Vagina (tissue), 2 donors: Measurements from ENCODE around the gene PALM. TPM values are rescaled to one million over a fixed set of nuclear protein-coding genes. Genes with fewer than 3 reads are reported as not detected.

Experiments used
- DNase-seq, 2 donors: peaks; one replicate each; pipeline ENCODE4 v3.0.0-alpha.2; 2017; ENCODE audit errors: extremely low spot score in 2 of 2
- H3K27ac ChIP-seq: fragments of 200-600 bp; sonication (generic); one replicate; pipeline ENCODE4 v1.5.1; 2019
- H3K27me3 ChIP-seq: fragments of 200-600 bp; sonication (generic); one replicate; pipeline ENCODE4 v1.5.1; 2019
- H3K36me3 ChIP-seq, 2 donors: fragments of 200-600 bp; sonication (generic); one replicate each; pipeline ENCODE4 v1.5.1; 2017 to 2019
- H3K4me1 ChIP-seq: fragments of 200-600 bp; sonication (generic); one replicate; pipeline ENCODE4 v1.5.1; 2019
- H3K4me3 ChIP-seq, 2 donors: fragments of 200-600 bp; sonication (generic); 1 replicate in 1 of 2; 2 replicates in 1 of 2; pipeline ENCODE4 v1.5.1; 2016 to 2019
- H3K9me3 ChIP-seq: fragments of 200-600 bp; sonication (generic); one replicate; pipeline ENCODE4 v1.5.1; 2019
- CTCF ChIP-seq, 3 experiments: fragments of 450-650 bp in 2 of 3; fragments of 200-600 bp in 1 of 3; sonication (generic) in 1 of 3; IDR thresholded peaks; one replicate each; pipeline ENCODE4 v1.5.1; 2017 to 2019; ENCODE audit warnings: antibody characterized with exemption in 3 of 3, mild to moderate bottlenecking in 2 of 3, moderate library complexity in 2 of 3
- POLR2A ChIP-seq, 2 donors: fragments of 450-650 bp; IDR thresholded peaks; one replicate each; pipeline ENCODE4 v1.6.1; 2017; ENCODE audit warnings: antibody characterized with exemption in 2 of 2, mild to moderate bottlenecking in 2 of 2, moderate library complexity in 2 of 2
- POLR2AphosphoS5 ChIP-seq, 2 donors: sonication (generic); formaldehyde crosslinking; IDR thresholded peaks; one replicate each; pipeline ENCODE4 v1.9.0; 2017; ENCODE audit warnings: antibody characterized with exemption in 2 of 2, mild to moderate bottlenecking in 2 of 2, low read depth in 1 of 2; ENCODE audit not compliant: insufficient read depth in 1 of 2
- intact Hi-C: fragments of 100-400 bp; cut with DNase I; formaldehyde crosslinking; loops from one replicate; pipeline ENCODE4 v1.15.1; 2023
- total RNA-seq: library from RNA; depleted of rRNA; stranded (reverse); fragments of >200 nt; gene quantifications from one replicate; pipeline ENCODE4 v1.2.3, GENCODE V29; 2016

PALM gene
- total RNA-seq, 1 donor from 2014 or later = 40.0 TPM

- Histone ChIP-seq H3K4me1 (peaks cover 30% of the 10 kb centered on the region), H3K4me3 (peak overlapping the region; percentile 59 to 73), H3K27me3 (no peaks in the 10 kb centered on the region), H3K36me3 (no peaks in the 10 kb centered on the region), H3K27ac (peak overlapping the region; percentile 87), H3K9me3 (no peaks in the 10 kb centered on the region)
- intact Hi-C loops = no loop called here
- no peak for TF ChIP-seq CTCF (IDR thresholded peaks at IDR 0.05)
- TF ChIP-seq POLR2AphosphoS5 (IDR thresholded peaks at IDR 0.05; ENCODE audit: insufficient read depth in 1 of 2, low read depth in 1 of 2) = no peak
- no peak for TF ChIP-seq POLR2A (IDR thresholded peaks at IDR 0.05)
- no peak for DNase-seq
These were observed 2.0 kb downstream of the PALM start for GRCh38 chr19:710767-711166.

GRCh38 chr19:711254-711653 lies 2.5 kb downstream of the PALM start:
- intact Hi-C loops = no loop called here
- H3K27me3 ChIP-seq = no peaks in the 10 kb centered on the region
- peak overlapping the region; percentile 59 to 73 for H3K4me3 ChIP-seq

DNA sequence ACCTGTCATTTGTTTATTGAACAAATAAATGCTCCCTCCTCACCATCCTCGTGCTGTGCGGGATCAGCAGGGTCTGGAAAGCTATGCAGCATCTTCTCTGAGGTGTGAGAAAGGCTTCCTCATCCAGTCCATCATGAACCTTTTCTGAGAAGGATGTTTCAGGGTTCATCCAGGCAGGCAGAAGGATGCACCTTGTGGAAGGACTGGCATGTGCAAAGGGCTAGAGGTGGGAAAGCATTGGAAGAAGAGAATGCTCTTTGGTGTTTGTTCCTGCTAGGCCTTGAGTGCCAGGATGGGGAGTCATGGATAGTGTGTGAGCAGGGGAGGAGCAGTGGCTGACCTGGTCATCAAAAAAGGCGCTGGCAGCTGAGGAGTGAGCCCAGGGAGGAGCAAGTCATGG lies 6.6 kb downstream of the PALM start:
- Histone ChIP-seq H3K9me3 (no peaks in the 10 kb centered on the region), H3K36me3 (no peaks in the 10 kb centered on the region), H3K4me1 (peaks cover 43% of the 10 kb centered on the region), H3K27me3 (no peaks in the 10 kb centered on the region), H3K27ac (no peak overlapping the region), H3K4me3 (no peak overlapping the region)
- TF ChIP-seq CTCF (IDR thresholded peaks at IDR 0.05) = no peak
- no peak for TF ChIP-seq POLR2AphosphoS5 (IDR thresholded peaks at IDR 0.05; ENCODE audit: insufficient read depth in 1 of 2, low read depth in 1 of 2)
- DNase-seq = no peak
- intact Hi-C loops = no loop called here

More at GRCh38 chr19:711254-711653, 2.5 kb downstream of the PALM start:
- no peak for TF ChIP-seq POLR2AphosphoS5 (IDR thresholded peaks at IDR 0.05; ENCODE audit: insufficient read depth in 1 of 2, low read depth in 1 of 2)
- TF ChIP-seq CTCF (IDR thresholded peaks at IDR 0.05) = no peak
- no peak for TF ChIP-seq POLR2A (IDR thresholded peaks at IDR 0.05)
- DNase-seq = no peak
- Histone ChIP-seq H3K36me3 (no peaks in the 10 kb centered on the region), H3K4me1 (peaks cover 30% of the 10 kb centered on the region), H3K9me3 (no peaks in the 10 kb centered on the region), H3K27ac (peak overlapping the region; percentile 87)

DNA sequence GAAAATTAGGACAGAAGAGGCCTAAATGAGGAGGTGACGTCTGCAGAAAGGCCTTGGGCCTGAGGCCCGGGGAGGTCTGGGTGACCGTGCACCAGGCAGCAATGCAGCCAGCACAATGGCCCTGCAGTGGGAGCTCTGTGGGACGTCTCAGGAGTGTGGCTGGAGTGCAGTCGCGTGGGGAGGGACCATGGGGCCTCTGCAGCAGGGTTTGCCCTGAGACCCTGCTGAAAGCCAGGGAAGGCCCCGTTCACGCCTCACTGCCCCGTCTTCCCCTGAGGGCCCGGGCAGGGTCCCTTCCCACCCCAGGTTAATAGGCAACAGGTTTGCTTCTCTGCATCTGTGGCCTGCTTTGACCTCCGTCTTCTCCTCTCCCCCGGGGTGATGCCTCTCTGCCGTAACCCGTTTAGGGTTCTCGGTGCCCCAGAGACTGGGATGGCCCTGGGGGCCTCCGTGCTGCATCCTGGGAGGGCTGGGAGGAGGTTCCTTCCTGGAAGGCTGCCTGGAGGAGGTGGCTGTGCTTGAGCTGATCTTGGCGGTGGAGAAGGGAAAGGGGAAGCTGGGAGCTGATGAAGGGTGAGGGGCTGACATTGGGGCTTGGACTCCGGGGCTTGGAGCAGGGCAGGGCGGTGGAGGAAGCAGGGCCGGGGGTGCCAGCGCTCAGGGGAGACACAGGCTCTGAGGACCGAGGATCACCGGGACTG lies 9.7 kb downstream of the PALM start:
- Histone ChIP-seq H3K27me3 (no peaks in the 10 kb centered on the region), H3K9me3 (no peaks in the 10 kb centered on the region), H3K36me3 (no peaks in the 10 kb centered on the region), H3K27ac (peak overlapping the region; percentile 91), H3K4me3 (peak overlapping the region; percentile 35 to 54), H3K4me1 (peaks cover 47% of the 10 kb centered on the region)
- no peak for DNase-seq
- intact Hi-C loops = no loop called here
- TF ChIP-seq POLR2A (IDR thresholded peaks at IDR 0.05) = no peak
- no peak for TF ChIP-seq CTCF (IDR thresholded peaks at IDR 0.05)
- peak in 1 of 2 donors; percentile 35 for TF ChIP-seq POLR2AphosphoS5 (IDR thresholded peaks at IDR 0.05; ENCODE audit: insufficient read depth in 1 of 2, low read depth in 1 of 2)

GRCh38 chr19:718991-719512 lies 10.3 kb downstream of the PALM start:
- Histone ChIP-seq H3K4me1 (peaks cover 47% of the 10 kb centered on the region), H3K27me3 (no peaks in the 10 kb centered on the region), H3K36me3 (no peaks in the 10 kb centered on the region), H3K4me3 (peak overlapping the region; percentile 35 to 54), H3K9me3 (no peaks in the 10 kb centered on the region), H3K27ac (peak overlapping the region; percentile 91)
- no peak for DNase-seq
- TF ChIP-seq POLR2AphosphoS5 (IDR thresholded peaks at IDR 0.05; ENCODE audit: insufficient read depth in 1 of 2, low read depth in 1 of 2) (peak; percentile 23 to 65), POLR2A (IDR thresholded peaks at IDR 0.05) (peak in 1 of 2 donors; percentile 14), CTCF (IDR thresholded peaks at IDR 0.05) (no peak)
- intact Hi-C loops = no loop called here
